Mesenchymal stem cell (in vitro differentiated cells and primary cell): ENCODE measurements around the gene CDH23.

ENCODE experiments used
- DNase-seq: peaks from one replicate; pipeline ENCODE4 v3.0.0-alpha.2; 2013
- H2AFZ ChIP-seq: one replicate; pipeline ENCODE4 v1.6.1; 2013; ENCODE audit warnings: low read depth, mild to moderate bottlenecking, control low read depth, inconsistent platforms, low read length, moderate library complexity
- H2AK5ac ChIP-seq: 2 replicates; pipeline ENCODE4 v1.6.1; 2013; ENCODE audit warnings: low read length, moderate library complexity, mild to moderate bottlenecking, inconsistent platforms; ENCODE audit not compliant: severe bottlenecking
- H2BK120ac ChIP-seq: one replicate; pipeline ENCODE4 v1.6.1; 2013; ENCODE audit warnings: low read depth, mild to moderate bottlenecking, inconsistent platforms, low read length, moderate library complexity
- H2BK12ac ChIP-seq, 2 experiments: one replicate each; pipeline ENCODE4 v1.6.1; 2013; ENCODE audit warnings: inconsistent platforms in 2 of 2, low read length in 2 of 2, mild to moderate bottlenecking in 2 of 2, moderate library complexity in 2 of 2, control low read depth in 1 of 2
- H2BK15ac ChIP-seq: one replicate; pipeline ENCODE4 v1.6.1; 2013; ENCODE audit warnings: mild to moderate bottlenecking, low read depth, inconsistent platforms; ENCODE audit not compliant: poor library complexity, severe bottlenecking
- H2BK5ac ChIP-seq: 2 replicates; pipeline ENCODE4 v1.6.1; 2013; ENCODE audit warnings: low read depth, mild to moderate bottlenecking, low read length, control low read depth, inconsistent platforms; ENCODE audit not compliant: poor library complexity, severe bottlenecking
- H3K14ac ChIP-seq, 2 experiments: one replicate each; pipeline ENCODE4 v1.6.1; 2013; ENCODE audit warnings: inconsistent platforms in 2 of 2, low read length in 2 of 2, control low read depth in 1 of 2, mild to moderate bottlenecking in 1 of 2, moderate library complexity in 1 of 2
- H3K18ac ChIP-seq, 2 experiments: one replicate each; pipeline ENCODE4 v1.6.1; 2013; ENCODE audit warnings: inconsistent platforms in 2 of 2, low read length in 2 of 2, control low read depth in 1 of 2, low read depth in 1 of 2, mild to moderate bottlenecking in 1 of 2
- H3K23ac ChIP-seq, 2 experiments: one replicate each; pipeline ENCODE4 v1.6.1; 2013; ENCODE audit warnings: inconsistent platforms in 2 of 2, low read length in 2 of 2, mild to moderate bottlenecking in 2 of 2, moderate library complexity in 2 of 2, control low read depth in 1 of 2
- H3K27ac ChIP-seq: 2 replicates; pipeline ENCODE4 v1.5.1; 2013; ENCODE audit warnings: mild to moderate bottlenecking, moderate library complexity, low read length, control low read depth, inconsistent platforms; ENCODE audit not compliant: poor library complexity, severe bottlenecking
- H3K27me3 ChIP-seq, 2 experiments: 2 replicates each; pipeline versions ENCODE4 v1.6.1 to v1.7.0; 2013; ENCODE audit warnings: low read length in 2 of 2, mild to moderate bottlenecking in 2 of 2, moderate library complexity in 2 of 2, control low read depth in 1 of 2, inconsistent platforms in 1 of 2; ENCODE audit not compliant: control insufficient read depth in 1 of 2, insufficient read depth in 1 of 2
- H3K36me3 ChIP-seq, 2 experiments: 2 replicates each; pipeline versions ENCODE4 v1.6.1 to v1.7.0; 2013; ENCODE audit warnings: low read length in 2 of 2, control low read depth in 1 of 2, inconsistent platforms in 1 of 2, low read depth in 1 of 2, mild to moderate bottlenecking in 1 of 2; ENCODE audit not compliant: insufficient read depth in 2 of 2, control insufficient read depth in 1 of 2
- H3K4ac ChIP-seq, 2 experiments: one replicate each; pipeline ENCODE4 v1.6.1; 2013; ENCODE audit warnings: inconsistent platforms in 2 of 2, low read length in 2 of 2, mild to moderate bottlenecking in 2 of 2, moderate library complexity in 2 of 2, control low read depth in 1 of 2, low read depth in 1 of 2
- H3K4me1 ChIP-seq: 2 replicates; pipeline ENCODE4 v1.6.1; 2013; ENCODE audit warnings: low read depth, low read length, control low read depth; ENCODE audit not compliant: control insufficient read depth, insufficient read depth
- H3K4me2 ChIP-seq: 2 replicates; pipeline ENCODE4 v1.6.1; 2013; ENCODE audit warnings: low read length, mild to moderate bottlenecking, inconsistent platforms; ENCODE audit not compliant: poor library complexity, severe bottlenecking
- H3K4me3 ChIP-seq, 2 experiments: 2 replicates each; pipeline versions ENCODE4 v1.5.1 to v1.7.0; 2013; ENCODE audit warnings: low read length in 2 of 2, mild to moderate bottlenecking in 2 of 2, control low read depth in 1 of 2, low read depth in 1 of 2; ENCODE audit not compliant: insufficient read depth in 1 of 2
- H3K79me1 ChIP-seq: replicated peaks from 2 replicates; pipeline ENCODE4 v1.6.1; 2013; ENCODE audit warnings: mild to moderate bottlenecking, control low read depth, low read length, inconsistent platforms; ENCODE audit not compliant: poor library complexity, severe bottlenecking
- H3K9ac ChIP-seq: 2 replicates; pipeline ENCODE4 v1.7.0; 2013; ENCODE audit warnings: mild to moderate bottlenecking, low read length, moderate library complexity
- H3K9me3 ChIP-seq: 2 replicates; pipeline ENCODE4 v1.7.0; 2013; ENCODE audit warnings: mild to moderate bottlenecking, low read length; ENCODE audit not compliant: control insufficient read depth
- H4K8ac ChIP-seq: one replicate; pipeline ENCODE4 v1.6.1; 2013; ENCODE audit warnings: inconsistent platforms, mild to moderate bottlenecking, low read length, moderate library complexity
- H4K91ac ChIP-seq: one replicate; pipeline ENCODE4 v1.6.1; 2013; ENCODE audit warnings: mild to moderate bottlenecking, low read length, inconsistent platforms
- WGBS: methylation state at CpG from one replicate; pipeline ENCODE4 v1.1.7; 2013; ENCODE audit warnings: mixed read lengths; 5-methylcytosine and 5-hydroxymethylcytosine counted together

The CDH23 gene

GRCh38 chr10:71382028-71382427 lies 14.7 kb upstream of the CDH23 start:
- Histone ChIP-seq H4K8ac (no peak overlapping the region), H2AK5ac (no peak overlapping the region), H4K91ac (no peak overlapping the region), H3K36me3 (no peaks in the 10 kb centered on the region), H3K4me2 (no peak overlapping the region), H3K9me3 (no peaks in the 10 kb centered on the region), H2BK12ac (no peak overlapping the region), H3K9ac (no peak overlapping the region), H3K4me3 (no peak overlapping the region), H3K79me1 (no peaks in the 10 kb centered on the region), H3K27me3 (peaks cover 0 to 53% of the 10 kb centered on the region in 2 experiments), H2AFZ (no peak overlapping the region), H3K4me1 (peaks cover 2% of the 10 kb centered on the region), H3K18ac (no peak overlapping the region), H3K4ac (no peak overlapping the region), H3K27ac (no peak overlapping the region), H2BK120ac (no peak overlapping the region), H3K14ac (no peak overlapping the region), H3K23ac (no peak overlapping the region), H2BK15ac (no peak overlapping the region), H2BK5ac (no peak overlapping the region)
- DNase-seq, result no peak
- WGBS, result 98% methylated on average over 1 of the region's 2 CpGs

- Histone ChIP-seq H3K18ac (no peak overlapping the region), H4K91ac (no peak overlapping the region), H4K8ac (no peak overlapping the region), H3K23ac (no peak overlapping the region), H2AFZ (no peak overlapping the region), H2AK5ac (no peak overlapping the region), H3K27me3 (peaks cover 3 to 58% of the 10 kb centered on the region in 2 experiments), H3K9ac (peak overlapping the region; percentile 9), H3K14ac (no peak overlapping the region), H3K27ac (no peak overlapping the region), H3K4me2 (no peak overlapping the region), H3K79me1 (no peaks in the 10 kb centered on the region), H3K4me1 (no peaks in the 10 kb centered on the region), H3K4ac (no peak overlapping the region), H2BK15ac (no peak overlapping the region), H2BK5ac (no peak overlapping the region), H3K36me3 (no peaks in the 10 kb centered on the region), H3K9me3 (no peaks in the 10 kb centered on the region), H2BK12ac (no peak overlapping the region), H3K4me3 (no peak overlapping the region), H2BK120ac (no peak overlapping the region)
- no peak for DNase-seq
- 100% methylated on average over 1 of the region's 1 CpG for WGBS
Measured at GRCh38 chr10:71382757-71383156, 14.0 kb upstream of the CDH23 start.

- H2BK5ac ChIP-seq, result no peak overlapping the region
- H3K36me3 ChIP-seq, result no peaks in the 10 kb centered on the region
- H2BK15ac ChIP-seq, result no peak overlapping the region
- H4K91ac ChIP-seq, result no peak overlapping the region
- H3K14ac ChIP-seq, result no peak overlapping the region
- no peak overlapping the region for H2AFZ ChIP-seq
- no peak overlapping the region for H3K4me3 ChIP-seq
- H3K18ac ChIP-seq, result no peak overlapping the region
- H2BK12ac ChIP-seq, result no peak overlapping the region
- H3K4ac ChIP-seq, result no peak overlapping the region
- H3K27ac ChIP-seq, result no peak overlapping the region
- no peak overlapping the region for H3K23ac ChIP-seq
- H3K4me1 ChIP-seq, result no peaks in the 10 kb centered on the region
- no peak overlapping the region for H4K8ac ChIP-seq
- H3K4me2 ChIP-seq, result no peak overlapping the region
- peaks cover 10 to 58% of the 10 kb centered on the region in 2 experiments for H3K27me3 ChIP-seq
- H2BK120ac ChIP-seq, result no peak overlapping the region
- DNase-seq, result peak; percentile 44
- H3K9ac ChIP-seq, result no peak overlapping the region
- H2AK5ac ChIP-seq, result no peak overlapping the region
- H3K79me1 ChIP-seq, result no peaks in the 10 kb centered on the region
- no peaks in the 10 kb centered on the region for H3K9me3 ChIP-seq
- 21% methylated on average over 8 of the region's 10 CpGs for WGBS
Measured at GRCh38 chr10:71383972-71384687, 12.6 kb upstream of the CDH23 start.

GRCh38 chr10:71388171-71388570 lies 8.5 kb upstream of the CDH23 start:
- Histone ChIP-seq H2BK15ac (no peak overlapping the region), H3K27ac (no peak overlapping the region), H3K4me2 (no peak overlapping the region)

More at GRCh38 chr10:71388171-71388570, 8.5 kb upstream of the CDH23 start:
- Histone ChIP-seq H3K4ac (no peak overlapping the region), H2BK120ac (no peak overlapping the region), H2BK5ac (no peak overlapping the region), H2AK5ac (no peak overlapping the region), H3K36me3 (no peaks in the 10 kb centered on the region), H3K14ac (no peak overlapping the region), H3K4me3 (no peak overlapping the region), H3K18ac (no peak overlapping the region), H3K27me3 (peaks cover 50 to 67% of the 10 kb centered on the region in 2 experiments), H3K79me1 (no peaks in the 10 kb centered on the region), H3K4me1 (no peaks in the 10 kb centered on the region), H2AFZ (no peak overlapping the region), H4K91ac (no peak overlapping the region), H3K9ac (no peak overlapping the region), H3K23ac (no peak overlapping the region), H2BK12ac (no peak overlapping the region), H4K8ac (no peak overlapping the region), H3K9me3 (no peaks in the 10 kb centered on the region)
- WGBS, result 81% methylated on average over 4 of the region's 5 CpGs
- DNase-seq, result no peak
